SK-N-SH (cell line): ENCODE measurements around the gene GRM7. TPM values are rescaled to one million over a fixed set of nuclear protein-coding genes. Genes with fewer than 3 reads are reported as not detected.

ENCODE experiments used
- CTCF ChIA-PET: fragments of 300-600, 350-600 bp; formaldehyde crosslinking; extraction: SDS; loops from one replicate; lab custom pipeline; 2021; lab: Yijun Ruan, JAX
- POLR2A ChIA-PET: fragments of 350-600 bp; sonication (Branson Sonifier 250); formaldehyde crosslinking; extraction: SDS; loops from one replicate; lab custom pipeline; 2020; ENCODE audit warnings: antibody characterized with exemption, inconsistent platforms; lab: Yijun Ruan, JAX
- DNase-seq: peaks from one replicate; pipeline ENCODE4 v3.0.0; 2012
- H2AFZ ChIP-seq: fragments of 200-600 bp; sonication (generic); 2 replicates; pipeline ENCODE4 v1.8.1; 2016; ENCODE audit warnings: antibody characterized with exemption, mild to moderate bottlenecking, low read depth
- H3F3A ChIP-seq: fragments of 200-600 bp; sonication (generic); replicated peaks from 2 replicates; pipeline ENCODE3; 2016; ENCODE audit warnings: antibody characterized with exemption, mild to moderate bottlenecking; ENCODE audit not compliant: insufficient read depth
- H3K27ac ChIP-seq, 2 experiments: fragments of 200-500 bp in 1 of 2; fragments of 200-600 bp in 1 of 2; sonication (Bioruptor generic) in 1 of 2; sonication (generic), shearing (Covaris generic) in 1 of 2; 2 replicates each; pipeline versions ENCODE4 v1.5.1 to v1.6.1; 2014 to 2016; ENCODE audit warnings: low read depth in 2 of 2, inconsistent platforms in 1 of 2, low read length in 1 of 2, mild to moderate bottlenecking in 1 of 2, mixed read lengths in 1 of 2
- H3K27me3 ChIP-seq: fragments of 200-600 bp; sonication (generic), shearing (Covaris generic); 2 replicates; pipeline ENCODE4 v1.6.1; 2016; ENCODE audit warnings: mixed run types; ENCODE audit not compliant: insufficient read depth
- H3K36me3 ChIP-seq, 2 experiments: fragments of 200-500 bp in 1 of 2; fragments of 200-600 bp in 1 of 2; sonication (Bioruptor generic) in 1 of 2; sonication (generic) in 1 of 2; replicated peaks in 1 of 2; 2 replicates each; pipeline versions ENCODE3 to v1.5.1; 2014 to 2016; ENCODE audit warnings: low read length in 1 of 2, mild to moderate bottlenecking in 1 of 2; ENCODE audit not compliant: insufficient read depth in 2 of 2, control insufficient read depth in 1 of 2
- H3K4me1 ChIP-seq, 2 experiments: fragments of 200-500 bp in 1 of 2; fragments of 200-600 bp in 1 of 2; sonication (Bioruptor generic) in 1 of 2; sonication (generic), shearing (Covaris generic) in 1 of 2; 2 replicates each; pipeline versions ENCODE4 v1.5.1 to v1.6.1; 2014 to 2016; ENCODE audit warnings: low read depth in 1 of 2, low read length in 1 of 2, mixed run types in 1 of 2; ENCODE audit not compliant: insufficient read depth in 2 of 2, control insufficient read depth in 1 of 2
- H3K4me2 ChIP-seq: fragments of 200-600 bp; sonication (generic), shearing (Covaris generic); 2 replicates; pipeline ENCODE4 v1.6.1; 2017; ENCODE audit warnings: mixed run types
- H3K4me3 ChIP-seq, 2 experiments: fragments of 200-500 bp in 1 of 2; fragments of 200-600 bp in 1 of 2; sonication (Bioruptor generic) in 1 of 2; sonication (generic), shearing (Covaris generic) in 1 of 2; 2 replicates each; pipeline versions ENCODE4 v1.5.1 to v1.8.1; 2014 to 2016; ENCODE audit warnings: low read depth in 2 of 2, inconsistent platforms in 1 of 2, low read length in 1 of 2, mild to moderate bottlenecking in 1 of 2, mixed read lengths in 1 of 2, moderate library complexity in 1 of 2
- H3K79me2 ChIP-seq: fragments of 200-600 bp; sonication (generic); 2 replicates; pipeline ENCODE4 v1.8.1; 2017; ENCODE audit warnings: mild to moderate bottlenecking; ENCODE audit not compliant: insufficient read depth
- H3K9ac ChIP-seq: fragments of 200-600 bp; sonication (generic); 2 replicates; pipeline ENCODE4 v1.6.1; 2017; ENCODE audit warnings: mixed run types
- H3K9me2 ChIP-seq: fragments of 200-600 bp; sonication (generic); 2 replicates; pipeline ENCODE4 v1.6.1; 2017; ENCODE audit warnings: mixed run types
- H3K9me3 ChIP-seq: fragments of 200-600 bp; sonication (generic); 2 replicates; pipeline ENCODE4 v1.6.1; 2017; ENCODE audit warnings: mixed run types, mild to moderate bottlenecking, moderate library complexity
- H4K20me1 ChIP-seq: fragments of 200-600 bp; sonication (generic); 2 replicates; pipeline ENCODE4 v1.6.1; 2017; ENCODE audit warnings: mild to moderate bottlenecking, mixed run types; ENCODE audit not compliant: insufficient read depth
- CHD2 ChIP-seq: fragments of 150-350 bp; IDR thresholded peaks from 2 replicates; pipeline ENCODE4 v1.6.1; 2018; ENCODE audit warnings: low read length; ENCODE audit not compliant: partially characterized antibody
- ELF1 ChIP-seq: IDR thresholded peaks from 2 replicates; pipeline ENCODE4 v1.4.0; 2012
- FOSL2 ChIP-seq: IDR thresholded peaks from 2 replicates; pipeline ENCODE4 v1.4.0; 2012; ENCODE audit warnings: low read depth, mild to moderate bottlenecking, moderate library complexity, borderline replicate concordance
- FOXJ3 ChIP-seq: sonication (generic); formaldehyde crosslinking; IDR thresholded peaks from 2 replicates; pipeline ENCODE4 v1.5.1; 2020; ENCODE audit warnings: mild to moderate bottlenecking, missing genetic modification reagents
- GABPA ChIP-seq: IDR thresholded peaks from 2 replicates; pipeline ENCODE4 v1.4.0; 2012; ENCODE audit warnings: low read depth, mild to moderate bottlenecking
- GATA2 ChIP-seq: sonication (generic); formaldehyde crosslinking; IDR thresholded peaks from 2 replicates; pipeline ENCODE4 v1.5.0; 2020; ENCODE audit warnings: mild to moderate bottlenecking, missing genetic modification reagents
- JUND ChIP-seq: IDR thresholded peaks from 2 replicates; pipeline ENCODE4 v1.4.0; 2012
- MEF2A ChIP-seq: IDR thresholded peaks from 2 replicates; pipeline ENCODE4 v1.4.0; 2012; ENCODE audit warnings: low read depth, borderline replicate concordance
- NFIC ChIP-seq: IDR thresholded peaks from 2 replicates; pipeline ENCODE4 v1.4.0; 2012; ENCODE audit warnings: borderline replicate concordance
- POLR2AphosphoS5 ChIP-seq: IDR thresholded peaks from 2 replicates; pipeline ENCODE4 v1.6.1; 2012; ENCODE audit warnings: low read depth, low read length
- RAD21 ChIP-seq: IDR thresholded peaks from 2 replicates; pipeline ENCODE4 v1.6.1; 2012; ENCODE audit warnings: mild to moderate bottlenecking, low read length
- RCOR1 ChIP-seq: fragments of 150-350 bp; IDR thresholded peaks from 2 replicates; pipeline ENCODE4 v1.6.1; 2017; ENCODE audit warnings: antibody characterized with exemption, low read length
- SIN3A ChIP-seq: IDR thresholded peaks from 2 replicates; pipeline ENCODE4 v1.6.1; 2012; ENCODE audit warnings: low read depth, mild to moderate bottlenecking, low read length, moderate library complexity, borderline replicate concordance
- WGBS: methylation state at CpG from one replicate; pipeline ENCODE4 v1.1.6; 2017; ENCODE audit warnings: low lambda C conversion rate; 5-methylcytosine and 5-hydroxymethylcytosine counted together
- polyA plus RNA-seq, 3 experiments: library from polyadenylated mRNA; depleted of rRNA; stranded (reverse); fragments of >200 nt; gene quantifications; 2 replicates each; pipeline ENCODE4 v1.2.3, GENCODE V29; 2012
- TF ChIP-seq, protein P1 (sequence below): IDR thresholded peaks from 2 replicates; pipeline ENCODE4 v1.4.0; 2012; ENCODE audit warnings: low read depth, borderline replicate concordance
- TF ChIP-seq, protein P2 (sequence below): IDR thresholded peaks from 2 replicates; pipeline ENCODE4; 2012
- TF ChIP-seq, protein P3 (sequence below): IDR thresholded peaks from 2 replicates; pipeline ENCODE4 v1.6.1; 2012; ENCODE audit warnings: mild to moderate bottlenecking, low read depth, low read length, moderate library complexity
- TF ChIP-seq, protein P4 (sequence below): fragments of 150-350 bp; IDR thresholded peaks from 2 replicates; pipeline ENCODE4 v1.6.1; 2016; ENCODE audit warnings: mild to moderate bottlenecking, low read depth, low read length

GRM7 gene
- polyA plus RNA-seq, 1 of the 3 experiments (the other 2 are of a cell fraction): 0.03 TPM

DNA sequence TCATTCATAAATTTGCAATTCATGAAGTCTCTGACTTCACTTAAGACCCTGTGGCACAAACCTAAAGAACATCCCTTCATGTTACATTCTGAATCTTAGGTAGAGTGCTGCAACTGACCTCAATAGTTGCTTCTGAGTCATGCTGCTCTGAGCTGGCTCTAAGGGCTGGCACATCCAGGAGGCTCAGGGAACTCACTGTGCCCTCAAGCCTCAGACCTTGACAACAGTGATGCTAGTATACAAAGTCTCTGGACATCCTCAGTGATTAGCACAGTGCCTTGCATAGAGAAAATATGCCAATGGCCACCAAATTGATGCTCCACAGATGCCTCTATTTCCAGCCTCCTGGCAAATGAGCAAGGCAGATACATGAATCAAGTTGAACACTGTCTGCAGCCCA, 899.8 kb downstream of the GRM7 start:
- Histone ChIP-seq H3K4me2 (no peak overlapping the region), H3K27ac (no peak overlapping the region), H3K4me1 (no peaks in the 10 kb centered on the region; a peak in 1 of 4 replicates), H3F3A (no peaks in the 10 kb centered on the region), H3K9ac (no peak overlapping the region), H4K20me1 (no peaks in the 10 kb centered on the region), H2AFZ (no peak overlapping the region), H3K9me2 (no peaks in the 10 kb centered on the region), H3K4me3 (no peak overlapping the region), H3K79me2 (no peaks in the 10 kb centered on the region), H3K27me3 (no peaks in the 10 kb centered on the region), H3K9me3 (no peaks in the 10 kb centered on the region), H3K36me3 (no peaks in the 10 kb centered on the region)
- TF ChIP-seq, protein P1, sequence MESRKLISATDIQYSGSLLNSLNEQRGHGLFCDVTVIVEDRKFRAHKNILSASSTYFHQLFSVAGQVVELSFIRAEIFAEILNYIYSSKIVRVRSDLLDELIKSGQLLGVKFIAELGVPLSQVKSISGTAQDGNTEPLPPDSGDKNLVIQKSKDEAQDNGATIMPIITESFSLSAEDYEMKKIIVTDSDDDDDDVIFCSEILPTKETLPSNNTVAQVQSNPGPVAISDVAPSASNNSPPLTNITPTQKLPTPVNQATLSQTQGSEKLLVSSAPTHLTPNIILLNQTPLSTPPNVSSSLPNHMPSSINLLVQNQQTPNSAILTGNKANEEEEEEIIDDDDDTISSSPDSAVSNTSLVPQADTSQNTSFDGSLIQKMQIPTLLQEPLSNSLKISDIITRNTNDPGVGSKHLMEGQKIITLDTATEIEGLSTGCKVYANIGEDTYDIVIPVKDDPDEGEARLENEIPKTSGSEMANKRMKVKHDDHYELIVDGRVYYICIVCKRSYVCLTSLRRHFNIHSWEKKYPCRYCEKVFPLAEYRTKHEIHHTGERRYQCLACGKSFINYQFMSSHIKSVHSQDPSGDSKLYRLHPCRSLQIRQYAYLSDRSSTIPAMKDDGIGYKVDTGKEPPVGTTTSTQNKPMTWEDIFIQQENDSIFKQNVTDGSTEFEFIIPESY: no peak
- TF ChIP-seq RCOR1 (no peak), JUND (no peak), ELF1 (no peak), MEF2A (no peak), NFIC (no peak), RAD21 (no peak), FOXJ3 (CRISPR knock-in tag) (no peak), CHD2 (no peak)
- TF ChIP-seq, protein P2, sequence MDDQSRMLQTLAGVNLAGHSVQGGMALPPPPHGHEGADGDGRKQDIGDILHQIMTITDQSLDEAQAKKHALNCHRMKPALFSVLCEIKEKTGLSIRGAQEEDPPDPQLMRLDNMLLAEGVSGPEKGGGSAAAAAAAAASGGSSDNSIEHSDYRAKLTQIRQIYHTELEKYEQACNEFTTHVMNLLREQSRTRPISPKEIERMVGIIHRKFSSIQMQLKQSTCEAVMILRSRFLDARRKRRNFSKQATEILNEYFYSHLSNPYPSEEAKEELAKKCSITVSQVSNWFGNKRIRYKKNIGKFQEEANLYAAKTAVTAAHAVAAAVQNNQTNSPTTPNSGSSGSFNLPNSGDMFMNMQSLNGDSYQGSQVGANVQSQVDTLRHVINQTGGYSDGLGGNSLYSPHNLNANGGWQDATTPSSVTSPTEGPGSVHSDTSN: no peak
- CTCF ChIA-PET: interaction anchor here (0.8 kb wide), 1 partner anchor 16 kb away, joined by 3 read pairs; no protein-coding TSS in a partner anchor
- POLR2A ChIA-PET: no interaction called here
- DNase-seq: no peak

DNA sequence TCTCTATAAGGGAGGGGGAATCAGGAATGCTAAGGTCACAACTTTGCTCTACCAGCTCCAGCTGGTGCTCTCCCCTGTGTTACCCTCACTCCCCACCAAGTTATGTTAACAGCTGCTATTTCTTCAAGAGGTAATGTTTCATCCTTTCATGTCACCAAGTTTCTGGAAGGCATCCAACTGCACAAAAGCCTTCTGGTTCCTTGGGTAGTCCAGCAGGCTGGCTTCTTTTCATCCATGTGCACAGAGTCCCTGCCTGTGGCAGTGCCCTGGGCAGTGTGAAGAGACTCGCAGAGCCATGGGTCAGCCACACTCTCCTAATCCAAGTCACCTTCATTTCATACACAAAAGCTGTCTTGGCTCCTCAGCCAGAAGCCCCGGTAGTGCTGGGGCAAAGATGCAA, 903.2 kb downstream of the GRM7 start:
- no peak overlapping the region for H2AFZ ChIP-seq
- H3K4me1 ChIP-seq: no peaks in the 10 kb centered on the region; a peak in 1 of 4 replicates
- H3K9ac ChIP-seq: no peak overlapping the region
- H3F3A ChIP-seq: no peaks in the 10 kb centered on the region
- no peak for DNase-seq
- H3K27ac ChIP-seq: no peak overlapping the region
- no peak overlapping the region for H3K4me2 ChIP-seq
- TF ChIP-seq, protein P3, sequence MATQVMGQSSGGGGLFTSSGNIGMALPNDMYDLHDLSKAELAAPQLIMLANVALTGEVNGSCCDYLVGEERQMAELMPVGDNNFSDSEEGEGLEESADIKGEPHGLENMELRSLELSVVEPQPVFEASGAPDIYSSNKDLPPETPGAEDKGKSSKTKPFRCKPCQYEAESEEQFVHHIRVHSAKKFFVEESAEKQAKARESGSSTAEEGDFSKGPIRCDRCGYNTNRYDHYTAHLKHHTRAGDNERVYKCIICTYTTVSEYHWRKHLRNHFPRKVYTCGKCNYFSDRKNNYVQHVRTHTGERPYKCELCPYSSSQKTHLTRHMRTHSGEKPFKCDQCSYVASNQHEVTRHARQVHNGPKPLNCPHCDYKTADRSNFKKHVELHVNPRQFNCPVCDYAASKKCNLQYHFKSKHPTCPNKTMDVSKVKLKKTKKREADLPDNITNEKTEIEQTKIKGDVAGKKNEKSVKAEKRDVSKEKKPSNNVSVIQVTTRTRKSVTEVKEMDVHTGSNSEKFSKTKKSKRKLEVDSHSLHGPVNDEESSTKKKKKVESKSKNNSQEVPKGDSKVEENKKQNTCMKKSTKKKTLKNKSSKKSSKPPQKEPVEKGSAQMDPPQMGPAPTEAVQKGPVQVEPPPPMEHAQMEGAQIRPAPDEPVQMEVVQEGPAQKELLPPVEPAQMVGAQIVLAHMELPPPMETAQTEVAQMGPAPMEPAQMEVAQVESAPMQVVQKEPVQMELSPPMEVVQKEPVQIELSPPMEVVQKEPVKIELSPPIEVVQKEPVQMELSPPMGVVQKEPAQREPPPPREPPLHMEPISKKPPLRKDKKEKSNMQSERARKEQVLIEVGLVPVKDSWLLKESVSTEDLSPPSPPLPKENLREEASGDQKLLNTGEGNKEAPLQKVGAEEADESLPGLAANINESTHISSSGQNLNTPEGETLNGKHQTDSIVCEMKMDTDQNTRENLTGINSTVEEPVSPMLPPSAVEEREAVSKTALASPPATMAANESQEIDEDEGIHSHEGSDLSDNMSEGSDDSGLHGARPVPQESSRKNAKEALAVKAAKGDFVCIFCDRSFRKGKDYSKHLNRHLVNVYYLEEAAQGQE: no peak
- TF ChIP-seq, protein P4, sequence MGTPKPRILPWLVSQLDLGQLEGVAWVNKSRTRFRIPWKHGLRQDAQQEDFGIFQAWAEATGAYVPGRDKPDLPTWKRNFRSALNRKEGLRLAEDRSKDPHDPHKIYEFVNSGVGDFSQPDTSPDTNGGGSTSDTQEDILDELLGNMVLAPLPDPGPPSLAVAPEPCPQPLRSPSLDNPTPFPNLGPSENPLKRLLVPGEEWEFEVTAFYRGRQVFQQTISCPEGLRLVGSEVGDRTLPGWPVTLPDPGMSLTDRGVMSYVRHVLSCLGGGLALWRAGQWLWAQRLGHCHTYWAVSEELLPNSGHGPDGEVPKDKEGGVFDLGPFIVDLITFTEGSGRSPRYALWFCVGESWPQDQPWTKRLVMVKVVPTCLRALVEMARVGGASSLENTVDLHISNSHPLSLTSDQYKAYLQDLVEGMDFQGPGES: no peak
- TF ChIP-seq SIN3A (no peak), GABPA (no peak), POLR2AphosphoS5 (no peak), CHD2 (no peak), GATA2 (CRISPR knock-in tag) (no peak), RAD21 (no peak), RCOR1 (no peak), FOSL2 (no peak), ELF1 (no peak)
- H3K27me3 ChIP-seq: no peaks in the 10 kb centered on the region
- no peaks in the 10 kb centered on the region for H3K9me3 ChIP-seq
- ChIA-PET CTCF (no interaction called here), POLR2A (no interaction called here)
- H3K4me3 ChIP-seq: no peak overlapping the region
- no peaks in the 10 kb centered on the region for H3K36me3 ChIP-seq
- no peaks in the 10 kb centered on the region for H3K9me2 ChIP-seq
- 26% methylated on average over 2 of the region's 2 CpGs for WGBS
- H3K79me2 ChIP-seq: no peaks in the 10 kb centered on the region
- H4K20me1 ChIP-seq: no peaks in the 10 kb centered on the region
